GM18502 (cell line): ENCODE results near the gene MRPL39.

Source experiments
- ATAC-seq: cut with Tn5 transposase; IDR thresholded peaks from one replicate; pipeline ENCODE4 v1.9.1; 2021; ENCODE audit warnings: mild to moderate bottlenecking; ENCODE audit not compliant: unreplicated experiment, poor library complexity

The MRPL39 gene

DNA sequence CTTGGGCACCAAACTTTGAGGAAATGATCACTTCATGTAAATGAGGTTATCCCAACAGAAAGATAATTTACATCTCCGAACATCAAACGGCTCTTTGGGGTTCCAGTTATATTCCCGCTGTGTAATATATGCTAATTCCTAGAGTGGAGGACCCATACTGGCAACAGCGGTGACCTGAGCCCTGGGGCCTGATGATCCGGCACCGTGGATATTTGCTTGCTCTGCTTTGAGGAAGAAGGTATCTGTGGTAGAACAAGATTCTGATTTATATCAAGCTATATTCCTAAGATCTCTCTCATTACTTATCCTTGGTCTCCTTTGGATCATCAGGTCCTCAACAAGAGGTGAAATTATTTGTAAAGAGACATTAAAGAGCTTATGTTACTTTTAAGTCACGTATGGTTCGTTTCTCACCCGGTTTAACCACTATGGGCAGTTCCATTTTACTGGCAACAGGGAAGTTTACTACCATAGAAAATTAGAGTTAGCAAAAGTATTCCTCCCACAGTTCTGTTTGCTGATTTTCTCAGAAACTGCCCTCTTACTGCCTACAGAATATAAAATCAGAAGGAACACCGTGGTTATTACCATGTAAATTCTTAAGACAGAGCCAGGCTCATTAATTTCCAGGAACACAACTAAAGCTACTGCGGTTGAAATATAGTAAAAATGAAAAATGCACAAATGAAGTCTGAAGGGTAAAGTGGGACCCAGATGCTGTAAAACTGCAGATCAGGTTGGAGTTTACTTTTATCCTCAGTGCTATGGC is 56.7 kb downstream of the MRPL39 start:
- ATAC-seq: no peak

DNA sequence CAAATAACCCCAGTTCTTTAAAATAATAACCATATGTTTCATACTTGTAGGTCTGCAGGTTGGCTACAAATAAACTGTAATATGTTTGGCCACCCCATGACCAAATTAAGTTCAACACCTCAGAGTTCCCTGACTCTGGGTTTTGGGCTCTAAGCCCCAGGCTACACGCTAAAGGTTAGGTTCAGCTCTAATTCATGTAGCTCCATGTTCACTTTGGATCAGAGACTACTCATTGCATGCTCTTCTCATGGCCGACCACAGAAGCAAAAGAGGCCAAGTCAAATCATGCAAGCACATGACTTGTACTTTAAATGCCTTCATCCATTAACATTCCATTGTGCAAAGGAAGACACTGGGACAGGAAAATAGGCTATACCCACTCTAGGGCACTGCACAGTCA is 66.2 kb downstream of the MRPL39 start:
- ATAC-seq: no peak

DNA sequence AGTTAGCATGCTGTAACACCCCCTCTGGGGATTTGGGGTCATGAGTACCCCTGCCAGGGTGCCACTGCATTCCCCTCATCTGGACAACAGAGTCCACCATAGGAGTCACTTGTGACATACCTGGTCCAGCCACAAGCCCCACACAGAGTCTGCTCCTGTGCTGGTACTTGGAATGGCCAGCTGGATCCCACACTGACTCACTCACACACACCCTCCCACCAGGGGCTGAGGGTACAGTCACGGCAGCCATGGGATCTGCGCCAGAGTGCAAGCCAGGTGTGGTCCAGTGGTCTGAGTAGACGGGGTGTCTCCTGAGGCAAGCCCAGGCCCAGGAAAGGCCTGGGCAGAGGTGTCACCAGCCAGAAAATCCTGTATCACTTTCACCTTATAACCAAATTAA is 67.7 kb downstream of the MRPL39 start:
- ATAC-seq: no peak

DNA sequence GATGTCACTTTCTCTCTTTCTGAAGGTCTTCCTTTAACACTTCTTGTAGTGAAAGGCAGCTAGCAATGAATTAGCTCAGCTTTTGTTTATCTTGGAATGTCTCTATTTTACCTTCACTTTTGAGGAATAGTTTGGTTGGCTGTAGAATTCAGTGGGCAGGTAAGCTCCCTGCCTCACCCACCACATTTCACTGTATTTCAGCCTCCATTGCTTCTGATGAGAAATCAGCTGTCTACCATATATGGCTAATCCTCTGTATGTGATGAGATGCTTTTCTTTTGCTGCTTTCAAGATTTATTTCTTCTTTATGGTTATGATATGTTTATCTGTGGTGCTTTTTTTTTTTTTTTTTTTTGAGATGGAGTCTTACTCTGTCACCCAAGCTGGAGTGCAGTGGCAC is 70.1 kb downstream of the MRPL39 start:
- ATAC-seq: no peak

DNA sequence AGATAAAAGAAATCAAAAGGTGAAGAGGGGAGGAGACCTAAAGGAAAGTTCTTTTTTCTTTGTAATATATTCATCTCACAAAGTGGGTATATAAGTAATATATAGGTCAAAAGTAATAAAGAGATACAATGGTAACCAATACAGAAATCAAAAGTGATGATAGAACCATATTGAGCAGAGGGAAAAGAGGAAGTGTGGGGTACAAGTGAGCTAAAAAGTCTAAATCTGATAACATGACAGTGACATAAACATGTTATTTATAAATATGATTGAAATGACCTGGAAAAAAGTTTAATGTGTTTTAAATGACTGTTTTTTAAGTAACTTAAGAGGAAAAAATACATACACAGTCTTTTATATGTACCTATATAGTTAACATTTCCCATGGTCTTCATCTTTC is 70.5 kb downstream of the MRPL39 start:
- no peak for ATAC-seq

DNA sequence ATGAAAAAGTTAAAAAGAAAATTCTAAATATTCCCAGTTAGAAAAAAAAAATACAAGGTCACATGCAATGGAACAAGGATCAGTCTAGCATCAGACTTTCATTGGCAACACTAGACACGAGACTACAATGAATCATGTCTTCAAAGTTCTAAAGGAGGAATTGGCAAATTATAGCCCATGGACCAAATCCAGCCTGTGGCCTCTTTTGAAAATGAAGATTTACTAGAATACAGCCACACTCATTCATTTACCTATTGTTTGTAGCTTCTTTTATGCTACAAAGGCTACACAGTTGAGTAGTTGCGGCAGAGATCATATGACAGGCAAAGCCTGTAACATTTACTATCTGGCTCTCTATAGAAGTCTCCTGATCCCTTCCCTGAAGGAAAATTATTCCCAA is 71.4 kb downstream of the MRPL39 start:
- ATAC-seq: no peak
